ENCODE data around the gene LIMA1.

DNA sequence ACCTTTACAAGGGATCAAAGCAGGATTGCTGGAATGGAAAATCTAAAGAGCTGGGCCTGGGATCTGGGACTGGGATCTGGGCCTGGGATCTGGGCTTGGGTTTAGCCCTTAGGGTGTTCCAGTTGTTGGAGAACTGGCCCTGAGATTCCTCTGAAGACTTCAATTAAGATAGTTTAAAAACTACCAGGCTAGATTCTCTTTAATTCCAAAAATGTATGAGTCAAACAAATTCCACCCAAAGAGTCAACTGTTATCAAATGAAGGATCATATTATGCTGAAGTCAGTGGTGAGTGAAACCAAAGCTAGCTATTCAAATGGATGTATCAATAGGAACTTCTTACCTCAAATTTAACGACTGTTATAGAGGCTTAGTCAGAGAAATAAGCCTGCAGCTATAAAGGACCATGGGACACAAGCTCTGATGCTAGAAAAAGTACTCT is 40.5 kb downstream of the LIMA1 start:
- TF ChIP-seq CTCF (IDR thresholded peaks at IDR 0.05) (no peak), POLR2A (IDR thresholded peaks at IDR 0.05) (no peak)
